GM08714 (cell line): ENCODE data around the gene TEKT2.

Experiments used
- H3K4me3 ChIP-seq: fragments of 200-500 bp; sonication (Bioruptor generic); 2 replicates; pipeline ENCODE4 v1.5.1; 2014; ENCODE audit warnings: mild to moderate bottlenecking, low read length, inconsistent platforms
- ZNF274 ChIP-seq: IDR thresholded peaks from 2 replicates; pipeline ENCODE4 v1.6.1; 2012; ENCODE audit warnings: mild to moderate bottlenecking, low read depth, low read length

TEKT2 gene

DNA sequence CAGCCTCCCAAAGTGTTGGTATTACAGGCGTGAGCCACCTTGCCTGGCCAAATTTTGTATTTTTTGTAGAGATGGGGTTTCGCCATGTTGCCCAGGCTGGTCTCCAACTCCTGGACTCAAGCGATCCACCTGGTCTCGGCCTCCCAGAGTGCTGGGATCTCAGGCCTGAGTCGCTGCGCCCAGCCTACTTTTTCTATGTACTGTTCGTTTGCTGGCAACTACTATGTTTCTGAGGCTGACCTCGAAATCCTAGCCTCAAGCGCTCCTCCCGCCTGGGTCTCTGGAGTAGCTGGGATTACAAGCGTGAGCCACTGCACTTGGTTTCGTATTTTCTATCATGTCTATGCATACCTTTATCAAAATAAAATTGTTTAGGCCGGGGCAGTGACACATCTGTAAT lies 675 bp upstream of the TEKT2 start:
- TF ChIP-seq ZNF274, result no peak
- H3K4me3 ChIP-seq, result no peak overlapping the region

GRCh38 chr1:36084497-36085115 lies 712 bp downstream of the TEKT2 start:
- H3K4me3 ChIP-seq, result no peak overlapping the region; the same call in 1 of the 2 replicates
- TF ChIP-seq ZNF274, result no peak

DNA sequence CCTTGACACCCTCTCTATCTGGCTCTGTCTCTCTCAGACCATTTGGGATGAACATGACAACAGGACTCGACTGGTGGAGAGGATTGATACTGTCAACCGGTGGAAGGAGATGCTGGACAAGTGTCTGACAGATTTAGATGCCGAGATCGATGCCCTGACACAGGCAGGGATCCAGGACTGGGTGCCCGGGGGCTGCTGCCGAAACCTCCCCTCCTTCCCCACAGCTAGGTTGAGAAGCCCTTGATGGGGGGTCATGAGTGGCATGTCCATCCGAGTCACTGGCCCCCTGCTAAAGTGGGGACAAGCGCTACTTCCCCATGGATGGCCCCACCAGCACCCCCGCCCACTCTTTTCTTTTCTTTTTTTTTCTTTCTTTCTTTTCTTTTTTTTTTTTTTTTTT lies 1.2 kb downstream of the TEKT2 start:
- no peak overlapping the region for H3K4me3 ChIP-seq
- no peak for TF ChIP-seq ZNF274

GRCh38 chr1:36085686-36086526 lies 2.0 kb downstream of the TEKT2 start:
- no peak overlapping the region for H3K4me3 ChIP-seq
- no peak for TF ChIP-seq ZNF274

GRCh38 chr1:36086529-36087232 lies 2.8 kb downstream of the TEKT2 start:
- no peak for TF ChIP-seq ZNF274
- no peak overlapping the region for H3K4me3 ChIP-seq

DNA sequence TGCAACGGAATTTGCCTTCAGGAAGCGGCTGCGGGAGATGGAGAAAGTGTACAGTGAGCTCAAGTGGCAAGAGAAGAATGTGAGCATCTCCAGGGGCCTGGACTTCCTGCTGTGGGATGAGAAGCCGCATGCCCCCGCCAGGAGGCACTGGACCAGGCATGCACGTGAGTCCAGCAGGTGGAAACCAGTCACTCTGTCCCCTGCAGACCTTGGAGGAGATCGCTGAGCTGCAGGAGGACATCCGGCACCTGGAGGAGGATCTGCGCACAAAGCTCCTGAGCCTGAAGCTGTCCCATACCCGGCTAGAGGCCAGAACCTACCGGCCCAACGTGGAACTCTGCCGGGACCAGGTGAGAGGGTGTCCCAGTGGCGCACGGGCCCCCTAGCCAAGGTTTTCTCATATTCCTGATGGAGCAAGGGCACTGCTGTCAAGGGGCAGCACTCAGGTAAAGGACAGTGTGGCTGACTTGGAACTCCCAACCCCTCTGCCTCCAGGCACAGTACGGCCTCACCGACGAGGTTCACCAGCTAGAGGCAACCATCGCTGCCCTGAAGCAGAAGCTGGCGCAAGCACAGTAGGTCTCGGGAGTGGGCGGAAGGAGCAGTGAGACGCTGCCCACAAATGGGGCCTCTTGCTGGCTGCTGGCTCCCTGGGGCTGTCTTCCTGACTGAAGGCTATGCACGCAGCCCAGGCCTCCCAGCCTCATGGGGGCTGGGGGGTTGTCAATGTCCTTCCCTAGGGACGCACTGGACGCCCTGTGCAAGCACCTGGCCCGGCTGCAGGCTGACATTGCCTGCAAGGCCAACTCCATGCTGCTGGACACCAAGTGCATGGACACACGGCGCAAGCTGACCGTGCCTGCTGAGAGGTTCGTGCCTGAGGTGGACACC lies 3.6 kb downstream of the TEKT2 start:
- H3K4me3 ChIP-seq, result no peak overlapping the region
- no peak for TF ChIP-seq ZNF274

- no peak for TF ChIP-seq ZNF274
- H3K4me3 ChIP-seq, result peak overlapping the region; percentile 84; the same call in 1 of the 2 replicates
These were observed 4.3 kb downstream of the TEKT2 start for GRCh38 chr1:36088265-36088576.

GRCh38 chr1:36088577-36089392 lies 4.9 kb downstream of the TEKT2 start, which contains the start of gene ADPRS:
Gene ADPRS, plus strand, starts transcription at chr1:36088892. Its CDS starts 13 bp downstream, at chr1:36088905.
- peak within 1 kb of the TSS; percentile 84 for H3K4me3 ChIP-seq
- no peak for TF ChIP-seq ZNF274

GRCh38 chr1:36089393-36090121 lies 5.7 kb downstream of the TEKT2 start:
- H3K4me3 ChIP-seq, result peak overlapping the region; percentile 84
- TF ChIP-seq ZNF274, result no peak

DNA sequence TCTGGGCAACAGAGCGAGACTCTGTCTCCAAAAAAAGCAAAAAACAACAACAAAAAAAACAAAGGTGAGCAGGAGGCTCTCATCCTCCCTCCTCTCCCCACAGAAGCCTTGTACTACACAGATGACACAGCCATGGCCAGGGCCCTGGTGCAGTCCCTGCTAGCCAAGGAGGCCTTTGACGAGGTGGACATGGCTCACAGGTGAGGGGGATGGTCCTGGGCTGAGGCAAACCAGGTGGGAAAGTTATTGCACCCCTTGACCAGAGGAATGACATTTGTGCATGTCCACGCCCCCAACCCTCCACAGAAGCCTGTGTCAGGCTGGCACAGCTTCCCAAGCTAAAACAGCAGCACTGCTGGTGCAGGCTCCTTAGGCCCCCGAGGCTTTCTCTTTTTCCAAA lies 7.2 kb downstream of the TEKT2 start:
- H3K4me3 ChIP-seq, result no peak overlapping the region
- no peak for TF ChIP-seq ZNF274

GRCh38 chr1:36091698-36092097 lies 7.8 kb downstream of the TEKT2 start:
- TF ChIP-seq ZNF274, result no peak
- no peak overlapping the region for H3K4me3 ChIP-seq

DNA sequence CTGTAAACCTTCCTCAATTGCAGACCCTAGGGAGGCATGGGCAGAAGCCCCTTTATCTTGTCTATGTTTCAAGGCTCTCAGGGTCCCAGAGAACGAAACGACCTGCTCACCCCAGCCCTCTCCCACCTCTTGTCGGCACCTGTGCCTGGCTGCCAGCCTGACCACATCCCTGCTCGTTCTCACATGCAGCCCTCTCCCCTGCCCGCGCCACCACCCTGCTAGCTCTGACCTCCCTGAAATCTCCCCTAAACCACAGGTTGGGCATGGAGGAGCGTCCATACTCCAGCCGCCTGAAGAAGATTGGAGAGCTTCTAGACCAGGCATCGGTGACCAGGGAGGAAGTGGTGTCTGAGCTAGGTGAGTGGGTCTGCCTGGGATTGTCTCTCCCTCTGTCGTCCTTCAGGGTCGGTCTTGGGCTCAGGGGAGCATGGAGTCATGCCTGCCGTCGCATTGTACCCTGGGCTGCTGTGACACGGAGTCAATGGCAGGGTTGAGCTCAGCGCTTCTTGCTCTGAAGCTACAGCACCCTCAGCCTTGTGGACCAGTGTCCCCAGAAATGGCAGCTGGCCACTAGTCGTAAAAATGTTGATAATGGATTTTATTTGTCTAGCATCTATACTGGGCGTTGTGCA lies 8.4 kb downstream of the TEKT2 start:
- no peak overlapping the region for H3K4me3 ChIP-seq
- TF ChIP-seq ZNF274, result no peak
